Smooth muscle cell (in vitro differentiated cells): ENCODE results near the gene SAMD11. TPM values are rescaled to one million over a fixed set of nuclear protein-coding genes. Genes with fewer than 3 reads are reported as not detected.
"Not testable (repeated sequence)": the region's sequence is repeated elsewhere in the genome, so short reads cannot be mapped to it uniquely, and the experiment has no call there.

Experiments
- DNase-seq: peaks from one replicate; lab custom pipeline; 2025; ENCODE audit not compliant: unreplicated experiment; lab: John Stamatoyannopoulos, UW
- H2AFZ ChIP-seq: fragments of 200-600 bp; sonication (generic); 2 replicates; pipeline ENCODE4 v1.6.0; 2016; ENCODE audit warnings: antibody characterized with exemption, low read depth, mild to moderate bottlenecking
- H3F3A ChIP-seq: fragments of 200-600 bp; sonication (generic); 2 replicates; pipeline ENCODE4 v1.6.0; 2017; ENCODE audit warnings: antibody characterized with exemption, low read depth
- H3K27ac ChIP-seq: fragments of 200-600 bp; sonication (generic); 2 replicates; pipeline ENCODE4 v1.5.1; 2016; ENCODE audit warnings: low read depth, mild to moderate bottlenecking
- H3K27me3 ChIP-seq: fragments of 200-600 bp; sonication (generic); 2 replicates; pipeline ENCODE4 v1.6.1; 2016; ENCODE audit warnings: low read depth, mild to moderate bottlenecking
- H3K36me3 ChIP-seq: fragments of 200-600 bp; sonication (generic); 2 replicates; pipeline ENCODE4 v1.5.1; 2016; ENCODE audit warnings: low read depth
- H3K4me1 ChIP-seq: fragments of 200-600 bp; sonication (generic); 2 replicates; pipeline ENCODE4 v1.5.1; 2016; ENCODE audit warnings: low read depth
- H3K4me2 ChIP-seq: fragments of 200-600 bp; sonication (generic); 2 replicates; pipeline ENCODE4 v1.6.0; 2016; ENCODE audit warnings: mild to moderate bottlenecking
- H3K4me3 ChIP-seq: fragments of 200-600 bp; sonication (generic); 2 replicates; pipeline ENCODE4 v1.5.1; 2016; ENCODE audit warnings: mild to moderate bottlenecking
- H3K79me2 ChIP-seq: fragments of 200-600 bp; sonication (generic); 2 replicates; pipeline ENCODE4 v1.6.0; 2016; ENCODE audit warnings: low read depth, mild to moderate bottlenecking
- H3K9ac ChIP-seq: fragments of 200-600 bp; sonication (generic); 2 replicates; pipeline ENCODE4 v1.6.0; 2016; ENCODE audit warnings: low read depth
- H3K9me3 ChIP-seq: fragments of 200-600 bp; sonication (generic); replicated peaks from 2 replicates; pipeline ENCODE4 v1.5.1; 2016; ENCODE audit warnings: low read depth
- H4K20me1 ChIP-seq: fragments of 200-600 bp; sonication (generic); 2 replicates; pipeline ENCODE4 v1.6.0; 2016; ENCODE audit warnings: low read depth
- WGBS: methylation state at CpG from one replicate; pipeline ENCODE4 v1.1.7; 2016; ENCODE audit warnings: low lambda C conversion rate; 5-methylcytosine and 5-hydroxymethylcytosine counted together
- polyA plus RNA-seq: library from polyadenylated mRNA; unstranded; fragments of >200 nt; fragmentation: Nextera tagmentation; extraction: Ambion mirVana; gene quantifications from 2 replicates; pipeline ENCODE4 v1.2.1, GENCODE V29; 2016
- total RNA-seq: library from RNA; depleted of rRNA; stranded (reverse); fragments of >200 nt; gene quantifications from 2 replicates; pipeline ENCODE4 v1.2.3, GENCODE V29; 2014
- TF ChIP-seq, protein P1 (sequence below): fragments of 200-600 bp; sonication (generic); IDR thresholded peaks from 2 replicates; pipeline ENCODE4 v1.5.1; 2017; ENCODE audit warnings: borderline replicate concordance, mild to moderate bottlenecking, antibody characterized with exemption; ENCODE audit not compliant: insufficient read depth, poor library complexity, severe bottlenecking

SAMD11 gene
- total and polyA plus RNA-seq, 2 experiments from 2014 or later, result 18.0 to 21.1 TPM

DNA sequence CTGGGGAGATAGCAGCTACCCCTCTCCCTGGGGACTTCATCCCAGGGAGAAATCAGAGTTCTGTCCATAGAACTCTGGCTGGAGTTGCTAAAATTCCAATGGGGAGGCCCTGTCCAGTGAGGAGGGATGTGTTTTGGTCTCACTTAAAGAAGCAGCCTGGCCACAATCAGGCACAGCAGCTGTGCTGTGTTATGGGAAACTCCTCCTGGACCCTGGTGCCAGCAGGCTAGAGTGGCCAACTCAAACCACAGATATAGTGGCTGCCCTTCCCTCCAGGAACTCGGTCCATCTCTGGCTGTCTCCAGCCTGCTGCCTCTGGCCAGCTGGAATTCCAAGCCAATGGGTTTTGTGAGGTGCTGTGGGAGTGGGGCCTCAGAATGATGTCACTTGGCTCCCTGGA, 37.4 kb upstream of the SAMD11 start:
- no peaks in the 10 kb centered on the region for H4K20me1 ChIP-seq
- no peak overlapping the region for H3K27ac ChIP-seq
- no peak overlapping the region for H3K4me2 ChIP-seq
- DNase-seq, result no peak
- WGBS, result 91% methylated on average over 1 of the region's 1 CpG
- H3K4me1 ChIP-seq, result no peaks in the 10 kb centered on the region
- H2AFZ ChIP-seq, result no peak overlapping the region
- H3K4me3 ChIP-seq, result no peak overlapping the region
- no peaks in the 10 kb centered on the region for H3K79me2 ChIP-seq
- no peaks in the 10 kb centered on the region for H3F3A ChIP-seq
- no peak overlapping the region for H3K9ac ChIP-seq
- TF ChIP-seq, protein P1, sequence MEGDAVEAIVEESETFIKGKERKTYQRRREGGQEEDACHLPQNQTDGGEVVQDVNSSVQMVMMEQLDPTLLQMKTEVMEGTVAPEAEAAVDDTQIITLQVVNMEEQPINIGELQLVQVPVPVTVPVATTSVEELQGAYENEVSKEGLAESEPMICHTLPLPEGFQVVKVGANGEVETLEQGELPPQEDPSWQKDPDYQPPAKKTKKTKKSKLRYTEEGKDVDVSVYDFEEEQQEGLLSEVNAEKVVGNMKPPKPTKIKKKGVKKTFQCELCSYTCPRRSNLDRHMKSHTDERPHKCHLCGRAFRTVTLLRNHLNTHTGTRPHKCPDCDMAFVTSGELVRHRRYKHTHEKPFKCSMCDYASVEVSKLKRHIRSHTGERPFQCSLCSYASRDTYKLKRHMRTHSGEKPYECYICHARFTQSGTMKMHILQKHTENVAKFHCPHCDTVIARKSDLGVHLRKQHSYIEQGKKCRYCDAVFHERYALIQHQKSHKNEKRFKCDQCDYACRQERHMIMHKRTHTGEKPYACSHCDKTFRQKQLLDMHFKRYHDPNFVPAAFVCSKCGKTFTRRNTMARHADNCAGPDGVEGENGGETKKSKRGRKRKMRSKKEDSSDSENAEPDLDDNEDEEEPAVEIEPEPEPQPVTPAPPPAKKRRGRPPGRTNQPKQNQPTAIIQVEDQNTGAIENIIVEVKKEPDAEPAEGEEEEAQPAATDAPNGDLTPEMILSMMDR, result no peak
- H3K9me3 ChIP-seq, result no peaks in the 10 kb centered on the region
- no peaks in the 10 kb centered on the region for H3K36me3 ChIP-seq
- H3K27me3 ChIP-seq, result peaks cover 63% of the 10 kb centered on the region

DNA sequence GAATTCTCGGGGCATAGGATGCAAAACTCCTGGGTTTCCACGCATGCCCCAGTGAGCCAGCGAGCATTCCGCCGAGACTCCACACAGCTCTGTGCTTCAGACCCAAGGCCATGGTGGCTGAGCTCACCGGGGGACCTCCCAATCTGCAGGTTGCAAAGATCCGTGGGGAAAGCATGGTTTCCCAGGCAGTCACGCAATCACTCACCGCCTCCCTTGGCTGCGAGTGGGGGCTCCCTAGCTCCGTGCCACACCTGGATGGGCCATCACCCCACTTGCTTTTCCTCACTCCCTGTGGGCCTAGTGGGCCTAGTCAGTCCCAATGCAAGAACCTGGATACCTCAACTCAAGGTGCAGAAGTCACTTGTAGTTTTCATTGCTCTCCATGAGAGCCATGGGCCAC, 37.0 kb upstream of the SAMD11 start:
- 89% methylated on average over 11 of the region's 11 CpGs for WGBS
- no peaks in the 10 kb centered on the region for H3F3A ChIP-seq
- TF ChIP-seq, protein P1, result no peak
- no peak overlapping the region for H3K9ac ChIP-seq
- no peaks in the 10 kb centered on the region for H3K79me2 ChIP-seq
- H2AFZ ChIP-seq, result no peak overlapping the region
- H4K20me1 ChIP-seq, result no peaks in the 10 kb centered on the region
- H3K27ac ChIP-seq, result no peak overlapping the region
- H3K27me3 ChIP-seq, result peaks cover 58% of the 10 kb centered on the region
- no peaks in the 10 kb centered on the region for H3K4me1 ChIP-seq
- no peak overlapping the region for H3K4me2 ChIP-seq
- H3K4me3 ChIP-seq, result no peak overlapping the region
- no peak for DNase-seq
- H3K9me3 ChIP-seq, result no peaks in the 10 kb centered on the region
- no peaks in the 10 kb centered on the region for H3K36me3 ChIP-seq

GRCh38 chr1:888297-888696, 35.4 kb upstream of the SAMD11 start:
- H3K27ac ChIP-seq, result no peak overlapping the region
- H3K4me3 ChIP-seq, result no peak overlapping the region
- DNase-seq, result no peak
- H3K9ac ChIP-seq, result no peak overlapping the region
- no peaks in the 10 kb centered on the region for H4K20me1 ChIP-seq
- H3K9me3 ChIP-seq, result no peaks in the 10 kb centered on the region
- no peak overlapping the region for H2AFZ ChIP-seq
- TF ChIP-seq, protein P1, result no peak
- no peak overlapping the region for H3K4me2 ChIP-seq
- H3F3A ChIP-seq, result no peaks in the 10 kb centered on the region
- H3K4me1 ChIP-seq, result no peaks in the 10 kb centered on the region
- H3K36me3 ChIP-seq, result no peaks in the 10 kb centered on the region
- no peaks in the 10 kb centered on the region for H3K79me2 ChIP-seq
- H3K27me3 ChIP-seq, result peaks cover 58% of the 10 kb centered on the region

DNA sequence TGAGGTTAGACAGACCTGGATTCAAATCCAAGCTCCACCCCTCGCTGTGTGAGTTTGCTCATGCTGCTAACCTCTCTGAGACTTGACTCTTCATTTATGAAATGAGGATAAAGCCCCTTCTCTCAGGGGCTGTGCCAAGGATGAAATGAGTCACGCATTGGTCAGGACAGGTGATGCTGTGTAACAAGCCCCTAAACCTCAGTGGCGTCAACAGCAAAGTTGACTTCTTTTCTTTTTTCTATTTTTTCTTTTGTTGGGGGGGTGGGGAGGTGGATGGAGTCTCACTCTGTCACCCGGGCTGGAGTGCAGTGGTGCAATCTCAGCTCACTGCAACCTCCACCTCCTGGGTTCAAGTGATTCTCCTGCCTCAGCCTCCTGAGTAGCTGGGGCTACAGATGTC, 33.9 kb upstream of the SAMD11 start:
- not testable (repeated sequence) for H3K9ac ChIP-seq, H3K4me3 ChIP-seq, H3K79me2 ChIP-seq, H3K27ac ChIP-seq, H3F3A ChIP-seq, H3K4me1 ChIP-seq, H3K9me3 ChIP-seq, H2AFZ ChIP-seq, H4K20me1 ChIP-seq, DNase-seq, H3K4me2 ChIP-seq, H3K36me3 ChIP-seq
- WGBS, result 83% methylated on average over 4 of the region's 4 CpGs
- H3K27me3 ChIP-seq, result peaks cover 51% of the 10 kb centered on the region

GRCh38 chr1:890234-890633, 33.5 kb upstream of the SAMD11 start:
- WGBS, result 84% methylated on average over 9 of the region's 9 CpGs
- not testable (repeated sequence) for H3F3A ChIP-seq, H3K4me1 ChIP-seq, H3K4me2 ChIP-seq, H3K79me2 ChIP-seq, H3K9ac ChIP-seq, H4K20me1 ChIP-seq, H3K27ac ChIP-seq, H2AFZ ChIP-seq, H3K36me3 ChIP-seq, H3K4me3 ChIP-seq, H3K9me3 ChIP-seq, DNase-seq
- H3K27me3 ChIP-seq, result peaks cover 47% of the 10 kb centered on the region
